SK-N-SH treated with all-trans-retinoic acid at 6 μM for 48 hours (cell line): ENCODE measurements around the gene RGS19.

Experiments
- ATAC-seq: fragments of 200-7000 bp; cut with Tn5 transposase; 3 replicates; pipeline ENCODE4 v1.9.1; 2020; ENCODE audit warnings: mild to moderate bottlenecking, moderate library complexity
- BACH2 ChIP-seq: fragments of 250-450 bp; sonication (Bioruptor Pico); IDR thresholded peaks from 2 replicates; pipeline ENCODE4 v1.9.0; 2021; ENCODE audit warnings: mild to moderate bottlenecking, borderline replicate concordance
- CSDC2 ChIP-seq: fragments of 250-450 bp; sonication (Bioruptor Pico); IDR thresholded peaks from 2 replicates; pipeline ENCODE4 v1.5.0; 2020; ENCODE audit warnings: mild to moderate bottlenecking, moderate library complexity
- ESRRG ChIP-seq: fragments of 250-450 bp; sonication (Bioruptor Pico); IDR thresholded peaks from 2 replicates; pipeline ENCODE4 v1.6.1; 2021; ENCODE audit warnings: mild to moderate bottlenecking
- GLIS3 ChIP-seq: fragments of 250-450 bp; sonication (Bioruptor Pico); IDR thresholded peaks from 2 replicates; pipeline ENCODE4 v1.5.0; 2020; ENCODE audit warnings: mild to moderate bottlenecking, moderate library complexity
- ISL1 ChIP-seq: fragments of 250-450 bp; sonication (Bioruptor Pico); IDR thresholded peaks from 2 replicates; pipeline ENCODE4 v2.1.2; 2022; ENCODE audit warnings: mild to moderate bottlenecking, moderate library complexity
- OSR1 ChIP-seq: fragments of 250-450 bp; sonication (Bioruptor Pico); IDR thresholded peaks from 2 replicates; pipeline ENCODE4 v1.8.0; 2022; ENCODE audit warnings: moderate library complexity, mild to moderate bottlenecking, inconsistent platforms
- PPARA ChIP-seq: fragments of 250-450 bp; sonication (Bioruptor Pico); IDR thresholded peaks from 2 replicates; pipeline ENCODE4 v1.5.0; 2020; ENCODE audit warnings: mild to moderate bottlenecking, borderline replicate concordance
- RARB ChIP-seq: fragments of 250-450 bp; sonication (Bioruptor Pico); IDR thresholded peaks from 2 replicates; pipeline ENCODE4 v1.8.0; 2021; ENCODE audit warnings: mild to moderate bottlenecking, moderate library complexity
- SNAI2 ChIP-seq: fragments of 250-450 bp; sonication (Bioruptor Pico); IDR thresholded peaks from 2 replicates; pipeline ENCODE4 v1.5.0; 2020; ENCODE audit warnings: mild to moderate bottlenecking, moderate library complexity
- TCF4 ChIP-seq: fragments of 250-450 bp; sonication (Bioruptor Pico); IDR thresholded peaks from 2 replicates; pipeline ENCODE4 v1.8.0; 2021; ENCODE audit warnings: mild to moderate bottlenecking, moderate library complexity, borderline replicate concordance
- TOX ChIP-seq: fragments of 250-450 bp; sonication (Bioruptor Pico); IDR thresholded peaks from 2 replicates; pipeline ENCODE4 v1.8.0; 2021; ENCODE audit warnings: mild to moderate bottlenecking, moderate library complexity, borderline replicate concordance
- ZC3H10 ChIP-seq: fragments of 250-450 bp; sonication (Bioruptor Pico); IDR thresholded peaks from 2 replicates; pipeline ENCODE4 v1.5.1; 2021; ENCODE audit warnings: mild to moderate bottlenecking, moderate library complexity
- ZFP3 ChIP-seq: fragments of 250-450 bp; sonication (Bioruptor Pico); IDR thresholded peaks from 2 replicates; pipeline ENCODE4 v1.5.0; 2020; ENCODE audit warnings: mild to moderate bottlenecking, moderate library complexity
- ZNF565 ChIP-seq: fragments of 450-650 bp; formaldehyde crosslinking; conservative IDR thresholded peaks from 2 replicates; pipeline ENCODE4 v1.5.0; 2020; ENCODE audit warnings: low read depth, mild to moderate bottlenecking, moderate library complexity
- ZNF8 ChIP-seq: fragments of 450-650 bp; formaldehyde crosslinking; IDR thresholded peaks from 2 replicates; pipeline ENCODE4 v1.5.0; 2020; ENCODE audit warnings: mild to moderate bottlenecking, moderate library complexity
- TF ChIP-seq, protein P1 (sequence below): fragments of 250-450 bp; sonication (Bioruptor Pico); IDR thresholded peaks from 2 replicates; pipeline ENCODE4 v1.5.1; 2020; ENCODE audit warnings: low read depth, mild to moderate bottlenecking, moderate library complexity
- TF ChIP-seq, protein P2 (sequence below): fragments of 250-450 bp; sonication (Bioruptor Pico); IDR thresholded peaks from 2 replicates; pipeline ENCODE4 v1.8.0; 2021; ENCODE audit warnings: low read depth, mild to moderate bottlenecking, moderate library complexity, borderline replicate concordance
- TF ChIP-seq, protein P3 (sequence below): fragments of 250-450 bp; sonication (Bioruptor Pico); IDR thresholded peaks from 2 replicates; pipeline ENCODE4 v1.5.0; 2020; ENCODE audit warnings: mild to moderate bottlenecking, moderate library complexity
- TF ChIP-seq, protein P4 (sequence below): fragments of 250-450 bp; sonication (Bioruptor Pico); IDR thresholded peaks from 2 replicates; pipeline ENCODE4 v1.5.1; 2021; ENCODE audit warnings: mild to moderate bottlenecking, moderate library complexity

Gene RGS19

DNA sequence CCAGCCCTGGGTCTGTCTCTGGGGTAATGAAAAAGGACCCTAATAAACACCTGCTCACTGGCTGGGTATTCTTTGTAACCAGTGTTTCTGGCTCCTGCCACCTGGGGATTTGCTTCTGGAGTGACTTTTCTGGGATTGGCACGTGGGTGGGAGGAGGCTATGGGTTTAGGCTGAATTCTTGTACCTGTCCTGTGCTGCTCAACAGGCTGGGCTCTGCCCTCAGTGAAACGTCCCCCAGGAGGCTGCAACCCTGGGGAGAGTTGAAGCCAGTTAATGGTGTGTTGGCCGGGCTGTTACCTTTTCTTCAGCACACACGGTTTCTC is 21.2 kb upstream of the RGS19 start (continued):
- TF ChIP-seq ZC3H10 (no peak), RARB (CRISPR knock-in tag) (no peak), ZFP3 (no peak), TCF4 (CRISPR knock-in tag) (no peak), ESRRG (CRISPR knock-in tag) (no peak)

DNA sequence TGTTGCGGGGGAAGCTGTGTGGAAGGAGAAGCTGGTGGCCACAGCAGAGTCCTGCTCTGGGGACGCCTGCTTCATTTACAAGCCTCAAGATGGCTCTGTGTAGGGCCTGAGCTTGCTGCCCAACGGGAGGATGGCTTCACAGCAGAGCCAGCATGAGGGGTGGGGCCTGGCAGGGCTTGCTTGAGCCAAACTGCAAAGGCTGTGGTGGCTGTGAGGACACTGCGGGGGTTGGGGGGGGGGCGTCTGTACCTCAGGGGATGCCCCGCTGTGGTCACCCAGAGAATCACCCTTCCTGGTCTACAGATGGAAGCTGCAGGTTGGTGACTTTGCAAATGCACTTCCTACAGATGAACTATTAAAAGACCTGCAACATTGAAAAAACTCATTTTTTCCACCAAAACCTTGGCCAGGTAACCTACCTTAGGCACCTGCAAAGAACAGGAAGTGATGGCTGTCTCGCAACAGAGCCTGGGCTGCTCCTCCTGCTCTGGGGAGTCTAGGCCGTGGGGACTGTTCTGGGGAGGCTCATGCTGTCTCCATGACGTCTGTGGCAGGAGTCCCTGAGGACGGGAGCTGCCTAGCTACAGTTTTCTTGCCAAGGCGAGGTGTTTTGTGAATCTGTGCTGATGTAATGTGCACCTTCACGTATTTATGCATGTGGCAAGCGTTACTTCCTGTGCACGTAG is 20.7 kb upstream of the RGS19 start:
- no peak for ATAC-seq
- TF ChIP-seq, protein P1, sequence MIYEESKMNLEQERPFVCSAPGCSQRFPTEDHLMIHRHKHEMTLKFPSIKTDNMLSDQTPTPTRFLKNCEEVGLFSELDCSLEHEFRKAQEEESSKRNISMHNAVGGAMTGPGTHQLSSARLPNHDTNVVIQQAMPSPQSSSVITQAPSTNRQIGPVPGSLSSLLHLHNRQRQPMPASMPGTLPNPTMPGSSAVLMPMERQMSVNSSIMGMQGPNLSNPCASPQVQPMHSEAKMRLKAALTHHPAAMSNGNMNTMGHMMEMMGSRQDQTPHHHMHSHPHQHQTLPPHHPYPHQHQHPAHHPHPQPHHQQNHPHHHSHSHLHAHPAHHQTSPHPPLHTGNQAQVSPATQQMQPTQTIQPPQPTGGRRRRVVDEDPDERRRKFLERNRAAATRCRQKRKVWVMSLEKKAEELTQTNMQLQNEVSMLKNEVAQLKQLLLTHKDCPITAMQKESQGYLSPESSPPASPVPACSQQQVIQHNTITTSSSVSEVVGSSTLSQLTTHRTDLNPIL (CRISPR knock-in tag) = no peak
- TF ChIP-seq SNAI2 (CRISPR knock-in tag) (no peak), ZNF8 (no peak), ESRRG (CRISPR knock-in tag) (no peak), BACH2 (CRISPR knock-in tag) (no peak)
- TF ChIP-seq, protein P2, sequence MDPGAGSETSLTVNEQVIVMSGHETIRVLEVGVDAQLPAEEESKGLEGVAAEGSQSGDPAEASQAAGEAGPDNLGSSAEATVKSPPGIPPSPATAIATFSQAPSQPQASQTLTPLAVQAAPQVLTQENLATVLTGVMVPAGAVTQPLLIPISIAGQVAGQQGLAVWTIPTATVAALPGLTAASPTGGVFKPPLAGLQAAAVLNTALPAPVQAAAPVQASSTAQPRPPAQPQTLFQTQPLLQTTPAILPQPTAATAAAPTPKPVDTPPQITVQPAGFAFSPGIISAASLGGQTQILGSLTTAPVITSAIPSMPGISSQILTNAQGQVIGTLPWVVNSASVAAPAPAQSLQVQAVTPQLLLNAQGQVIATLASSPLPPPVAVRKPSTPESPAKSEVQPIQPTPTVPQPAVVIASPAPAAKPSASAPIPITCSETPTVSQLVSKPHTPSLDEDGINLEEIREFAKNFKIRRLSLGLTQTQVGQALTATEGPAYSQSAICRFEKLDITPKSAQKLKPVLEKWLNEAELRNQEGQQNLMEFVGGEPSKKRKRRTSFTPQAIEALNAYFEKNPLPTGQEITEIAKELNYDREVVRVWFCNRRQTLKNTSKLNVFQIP = no peak
- TF ChIP-seq, all 23 proteins: peak for 0

DNA sequence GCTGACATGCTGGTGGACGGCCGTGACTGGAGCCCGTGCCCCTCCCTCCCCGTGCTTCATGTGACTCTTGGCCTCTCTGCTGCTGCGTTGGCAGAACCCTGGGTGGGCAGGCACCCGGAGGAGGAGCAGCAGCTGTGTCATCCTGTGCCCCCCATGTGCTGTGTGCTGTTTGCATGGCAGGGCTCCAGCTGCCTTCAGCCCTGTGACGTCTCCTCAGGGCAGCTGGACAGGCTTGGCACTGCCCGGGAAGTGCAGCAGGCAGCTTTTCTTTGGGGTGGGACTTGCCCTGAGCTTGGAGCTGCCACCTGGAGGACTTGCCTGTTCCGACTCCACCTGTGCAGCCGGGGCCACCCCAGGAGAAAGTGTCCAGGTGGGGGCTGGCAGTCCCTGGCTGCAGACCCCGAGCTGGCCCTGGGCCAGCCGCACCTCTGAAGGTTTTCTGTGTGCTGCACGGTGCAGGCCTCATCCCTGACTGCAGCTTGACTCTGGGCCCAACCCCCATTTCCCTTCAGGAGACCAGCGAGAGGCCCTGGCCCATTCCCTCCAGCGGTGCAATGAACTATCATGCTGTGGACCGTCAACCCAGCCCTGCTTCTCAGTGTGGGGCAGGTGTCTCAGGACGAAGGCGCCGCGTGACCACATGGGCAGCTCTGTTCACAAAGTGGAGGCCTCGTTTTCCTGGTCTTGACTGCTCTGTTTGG is 19.9 kb upstream of the RGS19 start:
- ATAC-seq = no peak

DNA sequence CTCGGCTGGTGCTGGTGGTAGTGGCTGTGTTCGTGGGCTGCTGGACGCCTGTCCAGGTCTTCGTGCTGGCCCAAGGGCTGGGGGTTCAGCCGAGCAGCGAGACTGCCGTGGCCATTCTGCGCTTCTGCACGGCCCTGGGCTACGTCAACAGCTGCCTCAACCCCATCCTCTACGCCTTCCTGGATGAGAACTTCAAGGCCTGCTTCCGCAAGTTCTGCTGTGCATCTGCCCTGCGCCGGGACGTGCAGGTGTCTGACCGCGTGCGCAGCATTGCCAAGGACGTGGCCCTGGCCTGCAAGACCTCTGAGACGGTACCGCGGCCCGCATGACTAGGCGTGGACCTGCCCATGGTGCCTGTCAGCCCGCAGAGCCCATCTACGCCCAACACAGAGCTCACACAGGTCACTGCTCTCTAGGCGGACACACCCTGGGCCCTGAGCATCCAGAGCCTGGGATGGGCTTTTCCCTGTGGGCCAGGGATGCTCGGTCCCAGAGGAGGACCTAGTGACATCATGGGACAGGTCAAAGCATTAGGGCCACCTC is 19.2 kb upstream of the RGS19 start:
- ATAC-seq = no peak
- TF ChIP-seq TCF4 (CRISPR knock-in tag) = no peak
- no peak for TF ChIP-seq PPARA
- TF ChIP-seq ZFP3 = no peak
- TF ChIP-seq, protein P1 (CRISPR knock-in tag) = no peak
- TF ChIP-seq BACH2 (CRISPR knock-in tag) = no peak
- TF ChIP-seq SNAI2 (CRISPR knock-in tag) = no peak
- TF ChIP-seq CSDC2 (CRISPR knock-in tag) = no peak
- no peak for TF ChIP-seq ZNF565 (CRISPR knock-in tag)
- no peak for TF ChIP-seq ZNF8

More for the DNA sequence above, 19.9 kb upstream of the RGS19 start:
- TF ChIP-seq, protein P3, sequence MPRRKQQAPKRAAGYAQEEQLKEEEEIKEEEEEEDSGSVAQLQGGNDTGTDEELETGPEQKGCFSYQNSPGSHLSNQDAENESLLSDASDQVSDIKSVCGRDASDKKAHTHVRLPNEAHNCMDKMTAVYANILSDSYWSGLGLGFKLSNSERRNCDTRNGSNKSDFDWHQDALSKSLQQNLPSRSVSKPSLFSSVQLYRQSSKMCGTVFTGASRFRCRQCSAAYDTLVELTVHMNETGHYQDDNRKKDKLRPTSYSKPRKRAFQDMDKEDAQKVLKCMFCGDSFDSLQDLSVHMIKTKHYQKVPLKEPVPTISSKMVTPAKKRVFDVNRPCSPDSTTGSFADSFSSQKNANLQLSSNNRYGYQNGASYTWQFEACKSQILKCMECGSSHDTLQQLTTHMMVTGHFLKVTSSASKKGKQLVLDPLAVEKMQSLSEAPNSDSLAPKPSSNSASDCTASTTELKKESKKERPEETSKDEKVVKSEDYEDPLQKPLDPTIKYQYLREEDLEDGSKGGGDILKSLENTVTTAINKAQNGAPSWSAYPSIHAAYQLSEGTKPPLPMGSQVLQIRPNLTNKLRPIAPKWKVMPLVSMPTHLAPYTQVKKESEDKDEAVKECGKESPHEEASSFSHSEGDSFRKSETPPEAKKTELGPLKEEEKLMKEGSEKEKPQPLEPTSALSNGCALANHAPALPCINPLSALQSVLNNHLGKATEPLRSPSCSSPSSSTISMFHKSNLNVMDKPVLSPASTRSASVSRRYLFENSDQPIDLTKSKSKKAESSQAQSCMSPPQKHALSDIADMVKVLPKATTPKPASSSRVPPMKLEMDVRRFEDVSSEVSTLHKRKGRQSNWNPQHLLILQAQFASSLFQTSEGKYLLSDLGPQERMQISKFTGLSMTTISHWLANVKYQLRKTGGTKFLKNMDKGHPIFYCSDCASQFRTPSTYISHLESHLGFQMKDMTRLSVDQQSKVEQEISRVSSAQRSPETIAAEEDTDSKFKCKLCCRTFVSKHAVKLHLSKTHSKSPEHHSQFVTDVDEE (CRISPR knock-in tag) = no peak
- TF ChIP-seq, protein P1 (CRISPR knock-in tag) = no peak
- TF ChIP-seq GLIS3 = no peak
- no peak for TF ChIP-seq OSR1 (CRISPR knock-in tag)
- no peak for TF ChIP-seq ZC3H10
- no peak for TF ChIP-seq ESRRG (CRISPR knock-in tag)
- TF ChIP-seq TOX = no peak
- TF ChIP-seq TCF4 (CRISPR knock-in tag) = no peak
- TF ChIP-seq BACH2 (CRISPR knock-in tag) = no peak
- no peak for TF ChIP-seq ISL1
- TF ChIP-seq, protein P4, sequence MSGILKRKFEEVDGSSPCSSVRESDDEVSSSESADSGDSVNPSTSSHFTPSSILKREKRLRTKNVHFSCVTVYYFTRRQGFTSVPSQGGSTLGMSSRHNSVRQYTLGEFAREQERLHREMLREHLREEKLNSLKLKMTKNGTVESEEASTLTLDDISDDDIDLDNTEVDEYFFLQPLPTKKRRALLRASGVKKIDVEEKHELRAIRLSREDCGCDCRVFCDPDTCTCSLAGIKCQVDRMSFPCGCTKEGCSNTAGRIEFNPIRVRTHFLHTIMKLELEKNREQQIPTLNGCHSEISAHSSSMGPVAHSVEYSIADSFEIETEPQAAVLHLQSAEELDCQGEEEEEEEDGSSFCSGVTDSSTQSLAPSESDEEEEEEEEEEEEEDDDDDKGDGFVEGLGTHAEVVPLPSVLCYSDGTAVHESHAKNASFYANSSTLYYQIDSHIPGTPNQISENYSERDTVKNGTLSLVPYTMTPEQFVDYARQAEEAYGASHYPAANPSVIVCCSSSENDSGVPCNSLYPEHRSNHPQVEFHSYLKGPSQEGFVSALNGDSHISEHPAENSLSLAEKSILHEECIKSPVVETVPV = no peak
